Thoracic aorta (tissue), 2 donors: ENCODE results near the gene TAF5L. TPM values are rescaled to one million over a fixed set of nuclear protein-coding genes. Genes with fewer than 3 reads are reported as not detected.

Experiments used
- ATAC-seq: fragments of 150-250 bp; one replicate; pipeline ENCODE4 v1.8.0; 2017; ENCODE audit warnings: low read depth; ENCODE audit not compliant: insufficient number of reproducible peaks, low FRiP score
- DNase-seq: peaks from one replicate; pipeline ENCODE4 v3.0.0-alpha.2; 2020; ENCODE audit warnings: low spot score
- H3K27ac ChIP-seq, 2 donors: fragments of 200-600 bp; sonication (generic); 1 replicate in 1 of 2; 2 replicates in 1 of 2; pipeline ENCODE4 v1.5.1; 2016; ENCODE audit warnings: mild to moderate bottlenecking in 2 of 2, moderate library complexity in 2 of 2
- H3K27me3 ChIP-seq: fragments of 200-600 bp; sonication (generic); replicated peaks from 2 replicates; pipeline ENCODE4 v1.6.0; 2016; ENCODE audit warnings: mild to moderate bottlenecking; ENCODE audit not compliant: insufficient read depth
- H3K36me3 ChIP-seq: fragments of 200-600 bp; sonication (generic); one replicate; pipeline ENCODE4 v1.5.1; 2016
- H3K4me1 ChIP-seq, 2 donors: fragments of 200-600 bp; sonication (generic); 1 replicate in 1 of 2; 2 replicates in 1 of 2; pipeline versions ENCODE4 v1.5.1 to v1.6.0; 2016; ENCODE audit warnings: low read depth in 2 of 2, mild to moderate bottlenecking in 1 of 2; ENCODE audit not compliant: control insufficient read depth in 1 of 2
- H3K4me3 ChIP-seq: fragments of 200-600 bp; sonication (generic); 2 replicates; pipeline ENCODE4 v1.5.1; 2016; ENCODE audit warnings: mild to moderate bottlenecking
- H3K9me3 ChIP-seq: fragments of 200-600 bp; sonication (generic); 2 replicates; pipeline ENCODE4 v1.5.1; 2016
- total RNA-seq, 2 donors: library from RNA; depleted of rRNA; stranded (reverse); fragments of >200 nt; gene quantifications; one replicate each; pipeline versions ENCODE4 v1.1.0 to v1.2.3, GENCODE V29; 2016
- TF ChIP-seq, protein P1 (sequence below): fragments of 200-600 bp; sonication (generic); IDR thresholded peaks from one replicate; pipeline ENCODE4 v1.5.1; 2019; ENCODE audit warnings: antibody characterized with exemption

TAF5L gene
- total RNA-seq, 2 donors from 2014 or later, result 21.5 to 29.8 TPM

DNA sequence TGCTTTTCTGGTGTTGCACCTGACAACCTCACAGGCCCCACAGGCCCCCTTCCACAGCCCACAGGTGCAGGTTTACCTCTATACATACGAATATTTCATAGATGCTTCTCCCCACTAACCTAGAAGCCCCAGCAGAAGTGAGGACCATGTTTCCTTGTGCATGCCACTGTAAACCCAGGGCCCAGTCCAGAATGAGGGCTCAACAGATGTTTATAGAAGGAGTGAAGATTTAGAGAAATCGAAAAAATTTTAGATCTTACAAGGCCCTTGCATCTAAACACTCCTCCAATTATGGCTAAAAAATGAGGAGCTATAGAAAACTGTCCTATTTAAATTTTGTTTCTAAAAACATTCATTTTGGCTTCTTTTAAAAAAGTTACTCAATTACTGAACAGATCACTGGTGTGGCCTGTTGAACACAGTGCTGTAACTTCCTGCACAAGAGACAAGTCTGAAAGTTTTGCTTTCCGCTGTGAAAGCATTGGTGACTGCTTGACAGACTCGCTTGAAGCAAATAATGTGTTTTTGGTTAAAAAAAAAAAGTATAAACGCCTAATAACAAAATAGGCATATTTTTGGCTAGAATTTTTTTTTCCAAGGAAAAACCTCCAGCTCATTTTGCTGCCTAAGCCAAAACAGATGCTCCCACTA is 68.6 kb downstream of the TAF5L start:
- Histone ChIP-seq H3K27ac (peak overlapping the region; percentile 84 to 88), H3K9me3 (no peaks in the 10 kb centered on the region), H3K4me3 (peak overlapping the region; percentile 86), H3K36me3 (no peaks in the 10 kb centered on the region), H3K27me3 (no peaks in the 10 kb centered on the region), H3K4me1 (peaks cover 28 to 44% of the 10 kb centered on the region in 2 donors)
- ATAC-seq (no peak), DNase-seq (no peak)
- TF ChIP-seq, protein P1, sequence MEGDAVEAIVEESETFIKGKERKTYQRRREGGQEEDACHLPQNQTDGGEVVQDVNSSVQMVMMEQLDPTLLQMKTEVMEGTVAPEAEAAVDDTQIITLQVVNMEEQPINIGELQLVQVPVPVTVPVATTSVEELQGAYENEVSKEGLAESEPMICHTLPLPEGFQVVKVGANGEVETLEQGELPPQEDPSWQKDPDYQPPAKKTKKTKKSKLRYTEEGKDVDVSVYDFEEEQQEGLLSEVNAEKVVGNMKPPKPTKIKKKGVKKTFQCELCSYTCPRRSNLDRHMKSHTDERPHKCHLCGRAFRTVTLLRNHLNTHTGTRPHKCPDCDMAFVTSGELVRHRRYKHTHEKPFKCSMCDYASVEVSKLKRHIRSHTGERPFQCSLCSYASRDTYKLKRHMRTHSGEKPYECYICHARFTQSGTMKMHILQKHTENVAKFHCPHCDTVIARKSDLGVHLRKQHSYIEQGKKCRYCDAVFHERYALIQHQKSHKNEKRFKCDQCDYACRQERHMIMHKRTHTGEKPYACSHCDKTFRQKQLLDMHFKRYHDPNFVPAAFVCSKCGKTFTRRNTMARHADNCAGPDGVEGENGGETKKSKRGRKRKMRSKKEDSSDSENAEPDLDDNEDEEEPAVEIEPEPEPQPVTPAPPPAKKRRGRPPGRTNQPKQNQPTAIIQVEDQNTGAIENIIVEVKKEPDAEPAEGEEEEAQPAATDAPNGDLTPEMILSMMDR, result no peak

DNA sequence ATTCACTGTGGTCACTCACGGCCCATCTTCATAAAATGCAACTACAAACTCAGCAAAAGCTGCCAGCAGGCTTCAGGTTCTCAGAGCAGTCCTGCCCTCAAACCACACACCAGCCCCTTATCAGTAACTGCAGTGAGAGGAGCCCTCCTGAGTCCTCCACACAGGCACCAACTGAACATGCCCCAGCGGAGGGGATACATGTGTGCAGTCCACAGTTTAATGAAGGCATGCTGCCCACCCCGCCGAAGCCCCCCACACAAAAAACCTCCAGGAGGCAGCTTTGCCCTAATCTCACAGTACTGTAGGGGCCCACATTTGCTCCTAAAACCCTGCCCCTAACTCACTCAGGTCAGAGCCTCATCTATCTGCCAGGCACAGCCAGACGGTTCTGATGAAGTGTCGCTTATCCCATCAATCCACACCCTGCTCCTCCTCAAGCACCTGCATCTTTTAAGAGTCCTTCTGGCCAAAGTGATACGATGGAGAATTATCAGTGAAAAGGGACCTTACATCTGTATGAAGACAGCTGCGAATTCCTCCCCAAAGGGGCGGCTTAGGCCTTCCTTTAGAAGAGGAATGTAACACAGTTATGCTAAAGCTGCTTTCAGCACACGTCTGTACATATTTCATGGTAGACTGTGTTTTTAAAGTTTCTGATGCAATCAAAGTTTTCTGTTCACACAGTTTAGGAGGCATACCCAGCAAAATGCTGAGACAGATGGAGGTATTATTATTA is 70.9 kb downstream of the TAF5L start:
- TF ChIP-seq, protein P1, result no peak
- no peak for ATAC-seq
- Histone ChIP-seq H3K27me3 (no peaks in the 10 kb centered on the region), H3K9me3 (no peaks in the 10 kb centered on the region), H3K27ac (no peak overlapping the region), H3K36me3 (no peaks in the 10 kb centered on the region), H3K4me3 (peak overlapping the region; percentile 11), H3K4me1 (peaks cover 40 to 67% of the 10 kb centered on the region in 2 donors)
- no peak for DNase-seq

DNA sequence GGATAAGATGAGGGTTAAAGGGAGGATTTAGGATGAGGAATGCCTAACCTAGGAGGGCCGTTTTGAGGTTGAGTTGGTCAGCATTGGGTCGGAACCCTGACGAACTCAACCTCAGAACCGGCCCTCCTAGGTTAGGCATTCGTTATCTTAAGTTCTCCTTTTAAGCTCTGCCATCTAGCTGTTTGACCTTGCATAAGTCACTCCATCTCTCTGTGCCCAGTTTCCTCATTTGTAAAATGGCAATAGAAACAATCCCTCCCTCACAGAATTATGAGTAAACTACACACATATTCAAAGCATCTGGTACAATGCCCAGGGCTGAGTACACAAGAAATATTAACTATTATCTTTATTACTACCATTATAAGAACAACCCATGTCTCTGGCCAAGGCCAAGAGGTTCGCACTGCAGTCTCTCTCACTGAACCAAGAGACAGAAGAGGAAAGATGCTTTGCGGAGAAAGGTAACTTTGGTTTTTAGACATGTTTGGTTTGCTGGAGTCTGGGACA is 72.2 kb downstream of the TAF5L start:
- Histone ChIP-seq H3K27me3 (no peaks in the 10 kb centered on the region), H3K36me3 (peaks cover 3% of the 10 kb centered on the region), H3K27ac (no peak overlapping the region), H3K4me3 (no peak overlapping the region), H3K9me3 (no peaks in the 10 kb centered on the region), H3K4me1 (peaks cover 36 to 78% of the 10 kb centered on the region in 2 donors)
- TF ChIP-seq, protein P1, result no peak
- no peak for DNase-seq
- ATAC-seq, result no peak

DNA sequence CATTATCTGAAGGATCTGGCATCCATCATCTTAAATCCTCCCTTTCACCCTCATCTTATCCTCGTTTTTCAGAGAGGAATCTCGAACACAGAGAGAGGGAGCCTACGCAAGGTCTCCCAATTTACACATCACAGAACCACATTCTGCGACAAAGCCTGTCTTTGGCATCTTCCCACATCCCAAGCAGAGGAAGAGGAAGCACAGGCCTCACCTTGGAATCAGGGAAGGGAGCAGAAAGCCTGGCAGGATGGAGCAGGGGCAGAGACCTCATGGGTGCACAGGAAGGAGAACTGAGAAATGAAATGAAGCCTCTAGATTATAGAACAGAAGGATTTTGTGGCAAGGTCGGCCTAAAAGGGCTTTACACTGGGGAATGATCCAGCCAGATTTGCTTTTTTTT is 73.2 kb downstream of the TAF5L start:
- Histone ChIP-seq H3K27ac (peak overlapping the region in 1 of 2 donors; percentile 28), H3K4me1 (peaks cover 36 to 78% of the 10 kb centered on the region in 2 donors), H3K4me3 (no peak overlapping the region), H3K36me3 (peaks cover 3% of the 10 kb centered on the region), H3K9me3 (no peaks in the 10 kb centered on the region), H3K27me3 (no peaks in the 10 kb centered on the region)
- no peak for ATAC-seq
- TF ChIP-seq, protein P1, result no peak
- no peak for DNase-seq

DNA sequence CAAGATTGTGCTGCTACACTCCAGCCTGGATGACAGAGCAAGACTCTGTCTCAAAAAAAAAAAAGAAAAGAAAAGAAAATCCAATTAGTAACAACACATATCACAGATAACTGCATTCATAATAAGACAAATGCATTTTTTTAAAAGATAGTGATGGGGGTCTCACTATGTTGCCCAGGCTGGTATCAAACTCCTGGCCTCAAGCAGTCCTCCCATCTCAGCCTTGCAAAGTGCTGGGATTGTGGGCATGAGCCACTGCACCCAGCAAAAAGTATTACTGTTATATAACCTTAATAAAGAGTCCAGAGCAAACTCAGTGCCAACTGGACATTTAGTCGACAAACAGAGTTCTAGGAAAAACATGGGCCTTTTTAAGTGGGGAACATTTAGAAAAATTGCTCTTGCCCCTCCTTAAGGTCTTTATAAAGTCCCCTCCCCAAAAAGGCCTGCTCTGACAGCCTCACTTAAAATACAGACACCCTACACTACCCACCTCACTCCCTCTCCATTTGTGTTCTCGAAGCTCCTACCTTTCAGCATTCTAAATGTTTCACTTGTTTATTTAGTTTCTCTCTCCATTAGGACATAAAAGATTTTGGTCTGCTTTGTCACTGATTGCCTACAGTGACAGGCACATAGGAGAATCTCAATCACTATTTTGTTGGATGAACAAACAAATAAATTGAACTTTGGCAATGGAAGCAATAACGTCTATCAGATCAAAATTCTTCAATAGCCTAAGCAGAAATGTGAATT is 74.9 kb downstream of the TAF5L start:
- H3K27me3 ChIP-seq, result no peaks in the 10 kb centered on the region
- ATAC-seq (no peak), DNase-seq (no peak)
- TF ChIP-seq, protein P1, result no peak
- no peaks in the 10 kb centered on the region for H3K9me3 ChIP-seq
- peaks cover 23 to 60% of the 10 kb centered on the region in 2 donors for H3K4me1 ChIP-seq
- peak overlapping the region; percentile 13 for H3K4me3 ChIP-seq
- peaks cover 12% of the 10 kb centered on the region for H3K36me3 ChIP-seq
- H3K27ac ChIP-seq, result peak overlapping the region; percentile 24 to 49
